ENCODE data around the gene KSR2.

The KSR2 gene

GRCh38 chr12:117485984-117486839 lies 482.6 kb downstream of the KSR2 start:
- DNase-seq: no peak

- no peak for DNase-seq
Measured at GRCh38 chr12:117484901-117485300, 483.9 kb downstream of the KSR2 start.

DNA sequence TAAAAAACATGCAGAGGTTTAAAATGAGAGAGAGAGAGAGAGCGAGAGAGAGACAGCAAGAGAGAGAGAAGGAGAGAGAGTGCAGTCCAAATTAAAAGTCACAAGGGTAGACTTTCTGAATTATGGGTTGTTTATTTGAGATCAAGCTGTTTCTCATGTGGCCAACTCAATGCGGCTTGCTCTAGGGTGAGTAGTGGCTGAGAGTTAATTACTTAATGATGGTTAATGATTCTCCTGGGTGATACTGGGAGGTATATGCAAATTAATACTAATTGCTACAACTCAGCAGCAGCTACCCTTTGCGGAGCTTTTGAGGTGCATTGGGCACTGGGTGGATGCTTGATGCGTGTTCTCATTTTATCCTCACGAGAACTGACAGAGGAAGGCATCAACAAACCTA lies 485.3 kb downstream of the KSR2 start:
- DNase-seq: no peak

- no peak for DNase-seq
Measured at GRCh38 chr12:117481470-117481869, 487.3 kb downstream of the KSR2 start.

GRCh38 chr12:117476341-117476740 lies 492.4 kb downstream of the KSR2 start:
- no peak for DNase-seq

- DNase-seq: no peak
Measured at GRCh38 chr12:117473856-117474255, 494.9 kb downstream of the KSR2 start.

GRCh38 chr12:117472983-117473382 lies 495.8 kb downstream of the KSR2 start:
- no peak for DNase-seq

- DNase-seq: peak; percentile 4
Measured at GRCh38 chr12:117470804-117471203, 498.0 kb downstream of the KSR2 start.

GRCh38 chr12:117469883-117470483 lies 498.8 kb downstream of the KSR2 start:
- no peak for DNase-seq

DNA sequence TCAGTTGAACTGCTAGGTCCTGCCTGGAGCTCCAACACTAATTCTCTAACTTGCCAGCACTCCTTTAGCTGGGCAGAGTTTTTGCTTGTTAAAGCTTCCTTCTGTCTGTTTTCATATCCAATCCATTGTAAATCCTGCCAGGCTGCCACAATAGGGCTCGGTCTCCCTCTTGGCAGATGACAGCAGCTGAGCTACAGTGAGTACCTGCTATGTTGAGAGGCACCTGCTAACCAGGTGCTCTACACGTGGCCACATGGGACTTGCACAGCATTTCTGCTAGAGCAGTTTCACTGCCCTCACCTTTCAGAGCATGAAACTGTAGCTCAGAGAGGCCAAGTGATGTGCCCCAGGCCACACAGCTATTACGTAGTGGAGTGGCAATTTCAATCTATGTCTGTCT lies 500.8 kb downstream of the KSR2 start:
- DNase-seq: no peak

DNA sequence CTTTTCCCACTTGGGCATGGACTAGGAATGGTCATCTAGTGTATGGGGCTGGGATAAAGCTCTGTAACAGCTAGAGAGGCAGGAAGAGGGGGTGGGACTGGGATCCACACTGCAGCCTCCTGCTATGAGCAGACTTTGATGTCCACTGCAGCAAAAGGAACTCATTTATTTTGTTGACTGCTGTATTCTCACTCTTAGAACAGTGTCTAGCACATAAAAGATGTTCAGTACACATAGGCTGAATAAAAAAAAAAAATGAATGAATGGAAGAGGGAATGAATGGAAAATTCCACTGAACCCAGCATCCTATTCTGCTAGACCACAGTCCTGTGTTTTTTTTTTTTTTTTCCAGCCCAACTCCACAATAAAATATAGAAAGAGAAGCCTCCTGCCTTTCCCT lies 501.2 kb downstream of the KSR2 start:
- DNase-seq: no peak

- DNase-seq: no peak
Measured at GRCh38 chr12:117466677-117467362, 502.0 kb downstream of the KSR2 start.

GRCh38 chr12:117461732-117462131 lies 507.1 kb downstream of the KSR2 start:
- DNase-seq: no peak

- DNase-seq: no peak
Measured at GRCh38 chr12:117459229-117459628, 509.6 kb downstream of the KSR2 start.

- DNase-seq: no peak
Measured at GRCh38 chr12:117457189-117457588, 511.6 kb downstream of the KSR2 start.

GRCh38 chr12:117456076-117456475 lies 512.7 kb downstream of the KSR2 start:
- DNase-seq: no peak

- DNase-seq: no peak
Measured at GRCh38 chr12:117453961-117454360, 514.8 kb downstream of the KSR2 start.

- DNase-seq: no peak
Measured at GRCh38 chr12:117452112-117452511, 516.7 kb downstream of the KSR2 start.

GRCh38 chr12:117450209-117450608 lies 518.6 kb downstream of the KSR2 start:
- no peak for DNase-seq

DNA sequence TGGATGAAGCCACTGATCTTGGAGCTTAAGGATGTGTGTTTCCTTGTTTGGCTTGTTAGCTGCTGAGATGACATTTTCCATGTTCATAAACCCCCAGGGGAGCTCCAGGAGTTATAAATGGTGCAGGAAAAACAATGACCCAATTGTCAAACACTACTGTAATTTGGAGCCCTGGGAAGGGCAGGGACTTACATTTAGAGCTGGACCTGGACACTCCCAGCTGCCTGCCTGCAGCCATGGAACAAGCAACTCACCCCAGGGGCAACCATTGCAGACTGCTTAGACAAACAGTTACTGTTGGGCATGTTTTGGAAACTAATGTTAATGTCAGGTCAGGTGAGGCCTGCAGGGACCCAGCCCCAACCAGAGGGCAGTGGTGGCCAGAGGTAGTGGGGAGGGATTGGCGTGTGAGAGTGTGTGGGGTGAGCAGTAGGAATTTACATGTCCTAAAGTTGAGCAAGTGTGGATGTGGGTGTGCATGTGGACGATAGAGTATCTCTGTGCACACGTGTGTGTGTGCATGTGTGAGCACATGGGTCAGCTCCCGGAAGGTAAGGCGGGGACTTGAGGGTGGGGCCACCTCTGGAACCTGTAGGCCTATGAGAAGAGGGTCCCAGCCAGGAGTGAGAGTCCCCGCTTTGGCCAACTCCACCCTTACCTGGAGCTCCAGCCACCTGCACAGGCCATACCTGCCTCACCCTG lies 521.0 kb downstream of the KSR2 start:
- DNase-seq: no peak

GRCh38 chr12:117444781-117445180 lies 524.0 kb downstream of the KSR2 start:
- no peak for DNase-seq

DNA sequence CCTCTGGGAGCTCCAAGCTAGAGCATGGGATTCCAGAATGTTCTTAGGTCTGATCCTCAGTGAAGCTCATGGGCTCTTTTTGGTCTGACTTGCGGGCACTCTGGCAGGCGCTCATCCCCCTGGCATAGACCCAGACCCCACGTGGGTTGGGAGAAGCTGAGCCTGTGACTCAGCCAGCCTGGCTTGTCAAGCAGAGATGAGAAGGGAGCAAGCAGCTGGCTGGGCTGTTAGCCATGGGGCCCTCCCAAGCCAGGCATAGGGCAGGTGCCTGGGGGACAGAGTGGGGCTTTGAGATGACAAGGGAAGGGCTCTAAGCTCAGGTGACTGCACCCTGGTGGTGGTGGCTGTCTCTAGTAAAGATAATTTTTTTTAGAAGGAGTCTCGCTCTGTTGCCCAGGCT lies 527.0 kb downstream of the KSR2 start:
- DNase-seq: no peak

DNA sequence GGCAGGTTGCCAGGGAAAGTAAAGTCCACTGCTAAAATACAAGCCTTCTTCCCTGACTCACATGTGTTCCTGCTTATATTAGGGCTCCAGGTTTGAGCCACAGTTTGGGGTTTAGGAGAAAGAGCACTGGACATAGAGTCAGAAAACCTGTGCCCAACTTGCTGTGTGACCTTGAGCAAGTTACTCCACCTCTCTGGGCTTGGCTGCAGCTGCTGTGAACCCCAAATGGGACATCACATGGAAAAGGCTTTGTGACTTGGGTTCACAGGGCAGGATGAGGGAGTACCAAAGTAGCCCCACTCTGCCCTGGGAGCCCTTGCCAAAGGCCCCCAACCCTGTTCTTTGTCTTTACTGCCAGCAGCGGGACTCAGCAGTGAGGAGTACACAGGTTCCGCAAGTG lies 528.4 kb downstream of the KSR2 start:
- no peak for DNase-seq

All from activated CD4-positive, alpha-beta T cell treated with anti-CD3 and anti-CD28 coated beads, Interleukin-2, Interleukin-6, amounts not matched to agents 100 ng/mL and 50 ng/mL, durations not matched to agents 16 hours and 8 hours (primary cell).